Measurements from ENCODE around the gene PRR11.
A peak's percentile ranks its signal among the peaks of the same experiment; 100 is the strongest.
"Not testable (repeated sequence)": the region's sequence is repeated elsewhere in the genome, so short reads cannot be mapped to it uniquely, and the experiment has no call there.

The PRR11 gene

GRCh38 chr17:59152925-59153324, 2.6 kb upstream of the PRR11 start:
- no peak for DNase-seq

- DNase-seq, result peak in 1 of 5 donors; percentile 60
These were observed 1.2 kb upstream of the PRR11 start for GRCh38 chr17:59154292-59154720.

- DNase-seq, result peak in 3 of 5 donors; percentile 91 to 96 (median 91)
These were observed 666 bp upstream of the PRR11 start, which contains the start of gene SKA2 for GRCh38 chr17:59154721-59155438. TSS of gene SKA2 (minus strand) at chr17:59155186. CDS start at chr17:59155163, 23 bp downstream.

DNA sequence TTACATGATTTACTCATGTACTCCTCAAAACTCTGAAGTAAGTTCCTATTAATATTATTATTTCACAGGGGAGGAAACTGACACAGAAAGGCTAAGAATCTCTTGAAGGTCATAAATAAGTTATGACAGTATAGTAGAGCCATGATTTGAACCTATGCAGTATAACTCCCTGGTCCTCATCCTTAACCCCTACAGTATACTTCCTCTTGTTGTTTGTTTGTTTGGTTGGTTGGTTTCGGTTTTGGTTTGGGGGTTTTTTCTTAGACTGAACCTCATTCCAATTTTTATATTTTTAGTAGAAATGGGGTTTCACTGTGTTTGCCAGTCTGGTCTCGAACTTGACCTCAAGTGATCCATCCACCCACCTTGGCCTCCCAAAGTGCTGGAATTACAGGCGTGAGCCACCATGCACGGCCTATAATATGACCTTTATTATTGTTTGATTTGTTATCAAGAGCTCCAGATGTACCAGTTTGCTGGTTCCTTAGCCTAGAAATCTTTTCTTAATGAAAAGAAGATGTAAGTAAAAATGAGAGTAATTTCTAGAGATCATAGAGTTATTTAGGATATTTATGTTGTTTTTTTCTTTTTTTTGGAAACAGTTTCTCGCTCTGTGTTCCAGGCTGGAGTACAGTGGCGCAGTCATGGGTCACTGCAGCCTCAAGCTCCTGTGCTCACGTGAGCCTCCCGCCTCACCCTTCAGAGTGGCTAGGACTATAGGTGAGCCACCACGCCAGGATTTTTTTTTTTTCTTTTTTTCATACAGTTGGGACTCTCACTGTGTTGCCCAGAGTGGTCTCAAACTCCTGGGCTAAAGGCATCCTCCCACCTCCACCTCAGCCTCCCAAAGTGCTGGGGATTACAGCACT, 4.8 kb downstream of the PRR11 start:
- peak in 1 of 5 donors; percentile 34 for DNase-seq

GRCh38 chr17:59161477-59161876, 5.9 kb downstream of the PRR11 start:
- DNase-seq, result no peak

DNA sequence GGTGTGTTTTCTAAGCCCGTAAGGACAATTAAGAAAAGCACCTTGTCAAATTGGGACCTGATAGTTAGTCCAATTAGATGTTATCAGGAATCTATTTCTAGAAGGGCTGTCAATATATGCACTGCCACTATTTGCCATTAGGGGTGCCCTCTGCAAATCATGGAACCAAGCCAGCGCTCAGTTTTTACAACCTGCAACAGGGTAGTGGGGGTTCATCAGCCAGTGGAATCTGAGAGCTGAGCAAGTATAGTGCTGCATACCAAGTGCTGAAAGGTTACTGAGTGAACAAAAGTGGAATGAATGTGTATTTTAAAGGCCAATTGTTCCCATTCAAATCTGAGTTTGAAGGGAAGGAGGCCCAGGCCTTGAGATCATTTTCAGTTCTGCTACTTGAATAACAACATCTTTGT, 10.4 kb downstream of the PRR11 start:
- peak in 2 of 5 donors; percentile 31 to 34 for DNase-seq

DNA sequence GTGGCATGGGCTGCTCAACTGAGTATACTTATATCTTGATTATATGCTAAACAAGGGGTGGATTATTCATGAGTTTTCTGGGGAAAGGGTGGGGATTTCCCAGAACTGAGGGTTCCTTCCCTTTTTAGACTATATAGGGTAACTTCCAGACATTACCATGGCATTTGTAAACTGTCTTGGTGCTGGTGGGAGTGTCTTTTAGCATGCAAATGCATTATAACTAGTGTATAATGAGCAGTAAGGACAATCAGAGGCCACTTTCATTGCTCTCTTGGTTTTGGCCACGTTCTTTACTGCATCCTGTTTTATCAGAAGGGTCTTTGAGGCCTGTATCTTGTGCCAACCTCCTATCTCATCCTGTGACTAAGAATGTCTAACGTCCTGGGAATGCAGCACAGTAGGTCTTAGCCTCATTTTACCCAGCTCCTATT, 12.0 kb downstream of the PRR11 start:
- no peak for DNase-seq

DNA sequence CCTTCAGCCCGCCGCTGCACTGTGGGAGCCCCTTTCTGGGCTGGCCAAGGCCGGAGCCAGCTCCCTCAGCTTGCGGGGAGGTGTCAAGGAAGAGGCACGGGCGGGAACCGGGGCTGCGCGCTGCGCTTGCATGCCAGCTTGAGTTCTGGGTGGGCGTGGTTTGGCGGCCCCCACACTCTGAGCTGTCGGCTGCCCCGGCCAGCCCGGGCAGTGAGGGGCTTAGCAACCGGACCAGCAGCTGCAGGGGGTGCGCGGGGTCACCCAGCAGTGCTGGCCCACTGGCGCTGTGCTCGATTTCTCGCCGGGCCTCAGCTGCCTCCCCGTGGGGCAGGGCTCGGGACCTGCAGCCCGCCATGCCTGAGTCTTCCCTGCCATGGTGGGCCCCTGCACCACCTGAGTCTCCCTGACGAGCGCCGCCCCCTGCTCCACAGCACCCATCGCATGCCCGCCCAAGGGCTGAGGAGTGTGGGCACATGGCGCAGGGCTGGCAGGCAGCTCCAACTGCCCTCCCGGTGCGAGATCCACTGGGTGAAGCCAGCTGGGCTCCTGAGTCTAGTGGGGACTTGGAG, 17.0 kb downstream of the PRR11 start:
- no peak for DNase-seq

DNA sequence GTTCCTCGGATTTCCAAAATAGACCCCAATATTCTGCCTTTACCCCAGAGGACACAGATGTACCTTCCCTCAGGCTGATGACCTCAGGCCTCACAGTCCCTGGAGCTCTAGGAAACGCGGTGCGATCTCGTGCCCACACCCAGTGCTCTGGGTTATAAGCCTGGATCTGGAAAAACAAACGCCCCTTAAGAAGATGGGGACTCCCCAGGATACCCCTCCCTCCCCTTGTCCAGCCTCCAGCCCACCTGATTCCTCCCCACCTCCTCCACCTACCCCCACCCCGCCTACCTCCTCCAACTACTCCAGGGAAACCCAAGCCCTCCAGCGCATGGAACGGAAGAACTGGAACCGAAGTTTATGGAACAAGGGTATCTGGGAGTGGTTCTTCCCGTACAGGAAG, 19.1 kb downstream of the PRR11 start:
- DNase-seq, result no peak

- no peak for DNase-seq
These were observed 19.5 kb downstream of the PRR11 start for GRCh38 chr17:59175076-59175475.

DNA sequence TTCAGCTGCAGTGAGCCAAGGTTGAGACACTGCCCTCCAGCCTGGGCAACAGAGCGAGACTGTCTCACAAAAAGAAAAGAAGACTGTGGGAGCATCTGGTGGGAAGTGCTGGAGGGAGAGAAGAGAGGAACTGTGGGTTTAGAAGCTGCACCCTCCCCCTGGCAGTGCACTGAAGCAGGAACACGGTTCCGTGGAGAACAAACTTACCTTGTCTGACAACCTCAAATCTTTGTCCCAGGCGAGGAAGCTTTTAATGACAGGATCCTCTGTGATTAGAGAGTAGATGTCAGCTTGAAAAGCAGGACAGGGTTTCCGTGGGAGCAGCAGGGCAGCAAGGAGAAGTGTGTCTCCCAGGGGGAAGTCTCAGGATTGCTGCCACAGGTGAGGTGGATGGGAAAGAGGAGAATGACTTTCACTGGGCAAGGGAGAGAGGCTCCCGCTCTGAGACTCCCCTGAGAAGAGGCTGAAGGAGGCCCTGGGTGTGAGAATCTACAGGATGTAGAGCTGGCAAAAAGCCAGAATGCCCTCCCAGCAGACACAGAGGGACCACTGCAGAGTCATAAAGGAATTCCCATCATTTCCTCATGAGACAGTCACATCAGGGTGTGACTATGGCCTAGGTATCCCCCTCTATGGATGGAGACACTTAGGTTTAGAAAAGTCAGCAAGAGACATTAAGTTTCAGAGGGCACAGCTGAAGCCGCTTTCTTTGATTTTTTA, 22.9 kb downstream of the PRR11 start:
- no peak for DNase-seq

- not testable (repeated sequence) for DNase-seq
These were observed 24.1 kb downstream of the PRR11 start for GRCh38 chr17:59179601-59180000.

DNA sequence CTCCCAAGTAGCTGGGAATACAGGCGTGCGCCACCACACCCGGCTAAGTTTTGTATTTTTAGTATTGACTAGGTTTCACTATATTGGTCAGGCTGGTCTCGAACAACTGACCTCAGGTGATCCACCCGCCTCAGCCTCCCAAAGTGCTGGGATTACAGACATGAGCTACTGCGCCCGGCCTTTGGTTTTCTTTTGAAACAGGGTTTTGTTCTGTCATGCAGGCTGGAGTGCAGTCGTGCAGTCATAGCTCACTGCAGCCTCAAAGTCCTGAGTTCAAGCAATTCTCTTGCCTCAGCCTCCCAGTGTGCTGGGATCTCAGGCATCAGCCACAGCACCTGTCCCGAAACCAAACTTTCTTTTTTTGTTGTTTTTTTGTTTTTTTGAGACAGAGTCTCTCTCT, 25.1 kb downstream of the PRR11 start:
- no peak for DNase-seq

GRCh38 chr17:59181481-59181880, 25.9 kb downstream of the PRR11 start:
- DNase-seq, result no peak

DNA sequence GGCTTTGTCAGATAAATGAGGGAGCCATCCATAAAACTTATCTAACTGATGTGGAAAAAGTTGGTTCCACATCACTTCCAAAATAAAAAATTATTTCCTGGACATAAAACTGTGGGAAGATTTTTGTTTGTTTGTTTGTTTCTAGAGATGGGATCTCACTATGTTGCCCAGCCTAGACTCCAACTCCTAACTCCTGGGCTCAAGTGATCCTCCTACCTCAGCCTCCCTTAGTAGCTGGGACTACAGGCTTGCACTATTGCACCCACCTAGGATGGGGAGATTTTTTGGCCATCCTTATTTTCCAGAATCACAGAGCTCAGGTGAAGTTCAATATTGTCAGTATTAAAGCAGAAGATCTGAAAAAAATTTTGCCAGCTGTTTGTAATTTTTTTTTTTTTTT, 30.5 kb downstream of the PRR11 start:
- no peak for DNase-seq

DNA sequence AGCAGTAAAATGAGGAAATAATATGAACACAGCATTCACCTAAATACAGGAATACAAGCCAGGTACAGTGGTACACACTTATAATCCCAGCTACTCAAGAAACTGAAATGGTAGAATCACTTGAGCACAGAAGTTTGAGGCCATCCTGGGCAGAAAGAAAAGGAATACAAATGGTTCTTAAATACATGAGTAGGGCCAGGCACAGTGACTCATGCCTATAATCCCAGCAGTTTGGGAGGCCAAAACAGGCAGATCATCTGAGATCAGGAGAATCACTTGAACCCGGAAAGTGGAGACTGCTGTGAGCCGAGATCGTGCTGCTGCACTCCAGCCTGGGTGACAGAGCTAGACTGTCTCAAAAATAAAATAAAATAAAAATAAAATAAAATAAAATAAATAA, 31.3 kb downstream of the PRR11 start:
- DNase-seq, result no peak

- no peak for DNase-seq
These were observed 35.3 kb downstream of the PRR11 start for GRCh38 chr17:59190806-59191205.

GRCh38 chr17:59193336-59193862, 37.9 kb downstream of the PRR11 start:
- no peak for DNase-seq

- no peak for DNase-seq
These were observed 43.9 kb downstream of the PRR11 start for GRCh38 chr17:59199398-59199797.

DNA sequence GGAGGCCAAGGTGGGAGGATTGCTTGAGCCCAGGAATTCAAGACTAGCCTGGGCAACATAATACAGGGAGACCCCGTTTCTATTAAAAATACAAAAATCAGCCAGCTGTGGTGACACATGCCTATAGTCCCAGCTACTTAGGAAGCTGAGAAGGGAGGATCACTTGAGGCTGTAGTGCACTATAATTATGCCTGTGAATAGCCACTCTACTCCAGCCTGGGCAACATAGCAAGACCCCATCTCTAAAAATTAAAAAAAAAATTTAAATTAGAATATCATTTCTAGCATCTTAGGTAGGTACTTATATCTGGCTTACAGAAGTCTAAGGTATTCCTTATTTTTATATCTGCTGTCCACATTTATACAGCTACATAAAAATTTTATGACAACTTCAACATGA, 46.8 kb downstream of the PRR11 start:
- DNase-seq, result no peak

GRCh38 chr17:59219370-59219769, 63.8 kb downstream of the PRR11 start:
- no peak for DNase-seq

- DNase-seq, result no peak
These were observed 64.4 kb downstream of the PRR11 start for GRCh38 chr17:59219992-59220327.
